Transverse colon (tissue), 3 donors: ENCODE measurements around the gene XKR3.

Source experiments
- CTCF ChIP-seq, 5 experiments: fragments of 200-600 bp in 3 of 5; fragments of 450-650 bp in 2 of 5; sonication (generic) in 3 of 5; IDR thresholded peaks; 1 replicate in 2 of 5; 2 replicates in 3 of 5; pipeline ENCODE4 v1.5.1; 2016 to 2017; ENCODE audit warnings: antibody characterized with exemption in 5 of 5, inconsistent platforms in 3 of 5, mild to moderate bottlenecking in 2 of 5, moderate library complexity in 1 of 5
- POLR2A ChIP-seq: fragments of 450-650 bp; IDR thresholded peaks from one replicate; pipeline ENCODE4 v1.6.1; 2016; ENCODE audit warnings: antibody characterized with exemption, mild to moderate bottlenecking, moderate library complexity

GRCh38 chr22:16854631-16855030 is 29.4 kb upstream of the XKR3 start:
- TF ChIP-seq CTCF (IDR thresholded peaks at IDR 0.05) = no peak
- TF ChIP-seq POLR2A = no peak
